PC-3 (cell line): ENCODE results near the gene SH2D6. TPM values are rescaled to one million over a fixed set of nuclear protein-coding genes. Genes with fewer than 3 reads are reported as not detected.
"Not testable (repeated sequence)": the region's sequence is repeated elsewhere in the genome, so short reads cannot be mapped to it uniquely, and the experiment has no call there.

ENCODE experiments used
- ATAC-seq: fragments of 200-7000 bp; cut with Tn5 transposase; 2 replicates; pipeline ENCODE4 v1.9.1; 2020; ENCODE audit warnings: mild to moderate bottlenecking, moderate library complexity
- BruUV-seq: library from RNA; stranded (reverse); fragments of 400-500 nt; replicated peaks from 2 replicates; lab custom pipeline; 2021; lab: Mats Ljungman, UMichigan
- CTCF ChIA-PET: fragments of 300-600 bp; sonication (Branson Sonifier 250); formaldehyde crosslinking; loops from one replicate; lab custom pipeline; 2022; ENCODE audit warnings: antibody characterized with exemption; lab: Charles Lee
- POLR2A ChIA-PET: fragments of 300-600 bp; sonication (Branson Sonifier 250); formaldehyde crosslinking; loops from one replicate; lab custom pipeline; 2022; ENCODE audit warnings: antibody characterized with exemption; ENCODE audit not compliant: unreplicated experiment; lab: Charles Lee
- DNase-seq: peaks from one replicate; pipeline ENCODE4 v3.0.0-alpha.2; 2015
- H2AFZ ChIP-seq: fragments of 300-600 bp; sonication (generic); 2 replicates; pipeline ENCODE4 v1.6.0; 2016; ENCODE audit warnings: antibody characterized with exemption, low read length
- H3F3A ChIP-seq: fragments of 300-600 bp; sonication (generic); one replicate; pipeline ENCODE4 v1.6.0; 2017; ENCODE audit warnings: antibody characterized with exemption, low read length, control low read depth, mild to moderate bottlenecking; ENCODE audit not compliant: unreplicated experiment
- H3K27ac ChIP-seq: fragments of 300-600 bp; sonication (generic); 2 replicates; pipeline ENCODE4 v1.5.1; 2016; ENCODE audit warnings: mild to moderate bottlenecking, low read length
- H3K27me3 ChIP-seq: fragments of 300-600 bp; sonication (generic); 2 replicates; pipeline ENCODE4 v1.6.1; 2016; ENCODE audit warnings: low read length, mixed read lengths
- H3K36me3 ChIP-seq: fragments of 300-600 bp; sonication (generic); 2 replicates; pipeline ENCODE4 v1.6.1; 2016; ENCODE audit warnings: low read depth, mixed run types, low read length, mixed read lengths
- H3K4me1 ChIP-seq: fragments of 300-600 bp; sonication (generic); 2 replicates; pipeline ENCODE4 v1.5.1; 2016; ENCODE audit warnings: low read length; ENCODE audit not compliant: insufficient read depth
- H3K4me2 ChIP-seq: fragments of 300-600 bp; sonication (generic); 2 replicates; pipeline ENCODE4 v1.6.0; 2016; ENCODE audit warnings: low read length
- H3K4me3 ChIP-seq: fragments of 300-600 bp; sonication (generic); 2 replicates; pipeline ENCODE4 v1.5.1; 2016; ENCODE audit warnings: mild to moderate bottlenecking, low read length, mixed read lengths
- H3K79me2 ChIP-seq: fragments of 300-600 bp; sonication (generic); 2 replicates; pipeline ENCODE4 v1.6.1; 2017; ENCODE audit warnings: low read length, mixed read lengths
- H3K9ac ChIP-seq: fragments of 300-600 bp; sonication (generic); 2 replicates; pipeline ENCODE4 v1.6.0; 2016; ENCODE audit warnings: mild to moderate bottlenecking, low read length
- H3K9me2 ChIP-seq: fragments of 300-600 bp; sonication (generic); replicated peaks from 2 replicates; pipeline ENCODE4 v1.6.1; 2016; ENCODE audit warnings: mixed run types, low read length, mixed read lengths
- H3K9me3 ChIP-seq: fragments of 300-600 bp; sonication (generic); 2 replicates; pipeline ENCODE4 v1.6.1; 2016; ENCODE audit warnings: low read length, mixed read lengths
- H4K20me1 ChIP-seq: fragments of 300-600 bp; sonication (generic); 2 replicates; pipeline ENCODE4 v1.6.1; 2016; ENCODE audit warnings: low read length, mixed read lengths
- CTCF ChIP-seq: fragments of 300-600 bp; sonication (generic); conservative IDR thresholded peaks from 2 replicates; pipeline ENCODE4 v1.5.1; 2017; ENCODE audit warnings: antibody characterized with exemption, low read depth, mild to moderate bottlenecking, low read length
- EZH2 ChIP-seq: fragments of 300-600 bp; sonication (generic); IDR thresholded peaks from one replicate; pipeline ENCODE4 v1.6.1; 2017; ENCODE audit warnings: antibody characterized with exemption, mild to moderate bottlenecking, low read length; ENCODE audit not compliant: unreplicated experiment
- EZH2phosphoT487 ChIP-seq: fragments of 300-600 bp; sonication (generic); IDR thresholded peaks from 2 replicates; pipeline ENCODE4 v1.6.1; 2018; ENCODE audit warnings: mild to moderate bottlenecking, antibody characterized with exemption, low read length, borderline replicate concordance
- intact Hi-C: fragments of 100-400 bp; cut with micrococcal nuclease; formaldehyde crosslinking; loops from 2 replicates; pipeline ENCODE4 v1.9.0; 2023
- total RNA-seq: library from RNA; depleted of rRNA; stranded (reverse); fragments of >200 nt; gene quantifications from 2 replicates; pipeline ENCODE4 v1.2.3, GENCODE V29; 2014

SH2D6 gene
- total RNA-seq, 1 experiment from 2014 or later = not detected

GRCh38 chr2:85439025-85439472 lies 20.5 kb downstream of the SH2D6 start:
- Histone ChIP-seq H3K27ac (no peak overlapping the region), H2AFZ (no peak overlapping the region), H3K4me3 (no peak overlapping the region), H3K79me2 (no peaks in the 10 kb centered on the region), H3K4me2 (no peak overlapping the region), H3K9ac (no peak overlapping the region), H3K4me1 (peaks cover 20% of the 10 kb centered on the region), H3K9me2 (no peaks in the 10 kb centered on the region), H3K9me3 (no peaks in the 10 kb centered on the region), H3K36me3 (no peaks in the 10 kb centered on the region), H3K27me3 (no peaks in the 10 kb centered on the region), H3F3A (peaks cover 4% of the 10 kb centered on the region), H4K20me1 (no peaks in the 10 kb centered on the region)
- POLR2A ChIA-PET = interaction anchor here (0.9 kb wide), 1 partner anchor 103 kb away, joined by 3 read pairs; no protein-coding TSS in a partner anchor
- CTCF ChIA-PET = no interaction called here
- TF ChIP-seq EZH2phosphoT487 (no peak), EZH2 (no peak), CTCF (no peak)
- intact Hi-C loops = loop anchor here (5.0 kb wide), 1 partner anchor 58 kb away; no protein-coding TSS in a partner anchor
- no TSS peak for BruUV-seq
- DNase-seq (no peak), ATAC-seq (no peak)

- H3K27me3 ChIP-seq, DNase-seq, ATAC-seq, H2AFZ ChIP-seq, POLR2A ChIA-PET, H3K4me2 ChIP-seq, BruUV-seq, H3K36me3 ChIP-seq, H3K9me2 ChIP-seq, CTCF ChIA-PET, H3K9ac ChIP-seq, H3K79me2 ChIP-seq, H3K4me3 ChIP-seq, H3F3A ChIP-seq, H3K9me3 ChIP-seq, H4K20me1 ChIP-seq, H3K27ac ChIP-seq: not testable (repeated sequence)
- H3K4me1 ChIP-seq = peaks cover 17% of the 10 kb centered on the region; the same call in 1 of the 2 replicates
- intact Hi-C loops = loop anchor here (5.0 kb wide), 1 partner anchor 58 kb away; no protein-coding TSS in a partner anchor
Measured at GRCh38 chr2:85439569-85439968, 21.1 kb downstream of the SH2D6 start.

- no peak overlapping the region for H3K9ac ChIP-seq
- intact Hi-C loops = loop anchor here (5.0 kb wide), 1 partner anchor 57 kb away; no protein-coding TSS in a partner anchor
- H3K9me3 ChIP-seq = no peaks in the 10 kb centered on the region
- DNase-seq (no peak), ATAC-seq (no peak)
- no peaks in the 10 kb centered on the region for H3K9me2 ChIP-seq
- CTCF ChIA-PET = no interaction called here
- POLR2A ChIA-PET = no interaction called here
- H4K20me1 ChIP-seq = no peaks in the 10 kb centered on the region
- no peak overlapping the region for H3K27ac ChIP-seq
- H3K27me3 ChIP-seq = no peaks in the 10 kb centered on the region
- no peak overlapping the region for H2AFZ ChIP-seq
- H3K4me3 ChIP-seq = no peak overlapping the region
- H3K36me3 ChIP-seq = no peaks in the 10 kb centered on the region
- H3K4me1 ChIP-seq = peaks cover 17% of the 10 kb centered on the region; the same call in 1 of the 2 replicates
- H3F3A ChIP-seq = peaks cover 4% of the 10 kb centered on the region
- H3K79me2 ChIP-seq = no peaks in the 10 kb centered on the region
- no peak overlapping the region for H3K4me2 ChIP-seq
- TF ChIP-seq EZH2 (no peak), CTCF (no peak), EZH2phosphoT487 (no peak)
- BruUV-seq = no TSS peak
Measured at GRCh38 chr2:85439986-85440385, 21.5 kb downstream of the SH2D6 start.
